Activated CD8-positive, alpha-beta memory T cell treated with anti-CD3 and anti-CD28 coated beads for 36 hours (primary cell): Measurements from ENCODE around the gene RBM47. TPM values are rescaled to one million over a fixed set of nuclear protein-coding genes. Genes with fewer than 3 reads are reported as not detected.
"Not testable (repeated sequence)": the region's sequence is repeated elsewhere in the genome, so short reads cannot be mapped to it uniquely, and the experiment has no call there.

Experiments
- CTCF ChIA-PET: fragments of 350-600 bp; sonication (Branson Sonifier 250); formaldehyde crosslinking; loops from one replicate; lab custom pipeline; 2021; ENCODE audit warnings: antibody characterized with exemption; lab: Charles Lee
- POLR2A ChIA-PET: fragments of 350-600 bp; sonication (Branson Sonifier 250); formaldehyde crosslinking; loops from one replicate; lab custom pipeline; 2021; ENCODE audit warnings: antibody characterized with exemption; lab: Charles Lee
- total RNA-seq, 2 experiments: library from RNA; stranded (reverse); gene quantifications; one replicate each; pipeline ENCODE4 v1.2.3, GENCODE V29; 2021

Gene RBM47
- total RNA-seq, 2 experiments from 2014 or later: 0.67 to 0.76 TPM

GRCh38 chr4:40480291-40480690 lies 149.4 kb downstream of the RBM47 start:
- ChIA-PET CTCF (interaction anchor here (0.7 kb wide), 1 partner anchor 164 kb away, joined by 3 read pairs; no protein-coding TSS in a partner anchor), POLR2A (interaction anchor here (0.5 kb wide), 1 partner anchor 249 kb away, joined by 5 read pairs; no protein-coding TSS in a partner anchor)

DNA sequence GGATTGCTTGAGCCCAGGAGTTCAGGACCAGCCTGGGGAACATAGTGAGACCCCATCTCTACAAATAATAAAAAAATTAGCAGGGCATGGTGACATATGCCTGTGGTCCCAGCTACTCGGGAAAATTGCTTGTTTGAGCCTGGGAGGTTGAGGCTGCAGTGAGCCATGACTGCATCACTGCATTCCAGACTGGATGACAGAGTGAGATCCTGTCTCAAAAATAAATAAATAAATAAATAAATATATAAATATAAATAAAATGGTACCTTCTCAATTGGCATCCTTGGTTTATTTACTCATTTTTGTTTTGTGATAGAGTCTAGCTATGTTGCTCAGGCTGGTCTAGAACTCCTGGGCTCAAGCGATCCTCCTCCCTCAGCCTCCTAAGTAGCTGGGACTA lies 150.3 kb downstream of the RBM47 start:
- ChIA-PET POLR2A (no interaction called here), CTCF (no interaction called here)

- CTCF ChIA-PET: no interaction called here
- POLR2A ChIA-PET: no interaction called here
Observed at GRCh38 chr4:40475609-40476008, 154.1 kb downstream of the RBM47 start.

DNA sequence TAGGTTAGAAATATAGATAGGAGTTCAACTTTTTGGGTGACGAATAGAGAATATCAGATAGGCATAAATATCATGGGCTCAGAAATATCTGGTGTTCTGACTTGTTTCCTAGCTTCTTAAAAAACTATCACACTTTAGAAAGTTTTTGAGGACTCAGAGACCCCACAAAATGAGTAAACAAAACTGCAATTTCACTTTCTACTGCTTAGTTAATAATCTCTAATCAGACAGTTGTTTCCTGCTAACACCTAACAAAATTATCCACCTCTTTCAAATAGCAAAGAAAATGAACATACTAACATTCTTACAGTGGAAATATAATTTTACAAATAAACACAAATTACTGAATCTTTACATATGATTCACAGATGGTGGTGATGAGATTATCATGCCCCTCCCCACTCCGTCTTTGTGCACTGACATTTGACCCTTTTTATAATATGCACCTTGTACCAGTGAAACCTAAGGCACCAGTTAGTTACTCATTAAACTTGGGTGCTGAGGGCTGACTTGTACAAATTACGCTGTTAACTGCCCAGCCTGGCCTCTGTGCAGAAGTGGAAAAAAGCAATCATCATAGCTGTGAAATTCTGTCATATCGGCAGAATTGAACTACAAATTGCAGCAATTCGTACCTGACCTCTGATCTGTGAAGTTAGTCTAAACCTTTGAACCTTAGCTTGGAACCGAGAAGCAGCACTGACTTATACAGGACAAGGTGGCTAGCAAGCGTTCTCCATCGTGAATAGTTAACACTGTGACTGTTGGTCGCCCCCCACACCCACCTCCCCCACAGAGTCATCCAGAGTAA lies 155.9 kb downstream of the RBM47 start:
- POLR2A ChIA-PET: no interaction called here
- CTCF ChIA-PET: no interaction called here

- POLR2A ChIA-PET: no interaction called here
Observed at GRCh38 chr4:40471923-40472322, 157.7 kb downstream of the RBM47 start.

DNA sequence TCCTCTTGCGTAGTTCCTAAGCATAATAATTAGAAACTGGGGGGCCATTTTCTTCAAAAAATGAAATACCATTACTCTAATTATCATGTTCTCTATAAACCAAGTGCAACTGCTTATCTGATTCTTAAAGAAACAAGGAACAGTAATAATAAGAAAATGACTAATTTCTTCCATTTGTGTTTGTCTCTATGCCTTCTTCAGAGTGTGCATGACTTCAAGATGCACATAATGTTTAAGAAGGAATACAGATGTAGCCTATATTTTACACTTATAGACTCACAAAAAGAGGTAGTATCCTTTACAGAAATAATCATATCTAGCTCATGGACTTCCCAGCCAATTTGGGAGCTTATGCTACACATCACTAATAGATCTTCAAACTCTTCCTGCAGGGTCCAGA lies 162.9 kb downstream of the RBM47 start:
- CTCF ChIA-PET: no interaction called here
- POLR2A ChIA-PET: no interaction called here

More at GRCh38 chr4:40471923-40472322, 157.7 kb downstream of the RBM47 start:
- CTCF ChIA-PET: no interaction called here

DNA sequence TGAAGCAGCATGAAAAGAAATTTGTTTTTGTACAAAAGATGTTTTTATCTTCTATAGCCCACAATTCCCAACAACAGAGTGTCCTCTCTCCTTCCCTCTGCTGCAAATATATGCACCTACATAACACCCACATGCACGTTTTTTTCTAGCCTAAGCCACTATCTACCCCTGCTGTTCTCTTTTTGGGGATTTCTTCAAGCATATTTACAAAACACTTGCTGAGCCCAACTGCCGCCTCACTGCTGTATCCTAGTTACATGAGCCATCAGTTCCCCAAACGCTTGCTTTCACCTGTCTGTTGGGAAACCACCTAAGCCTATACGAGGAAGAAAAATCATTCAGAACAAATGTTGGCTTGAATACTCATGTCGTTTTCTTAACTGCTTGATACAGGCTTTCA lies 167.3 kb downstream of the RBM47 start:
- POLR2A ChIA-PET: no interaction called here
- CTCF ChIA-PET: no interaction called here

DNA sequence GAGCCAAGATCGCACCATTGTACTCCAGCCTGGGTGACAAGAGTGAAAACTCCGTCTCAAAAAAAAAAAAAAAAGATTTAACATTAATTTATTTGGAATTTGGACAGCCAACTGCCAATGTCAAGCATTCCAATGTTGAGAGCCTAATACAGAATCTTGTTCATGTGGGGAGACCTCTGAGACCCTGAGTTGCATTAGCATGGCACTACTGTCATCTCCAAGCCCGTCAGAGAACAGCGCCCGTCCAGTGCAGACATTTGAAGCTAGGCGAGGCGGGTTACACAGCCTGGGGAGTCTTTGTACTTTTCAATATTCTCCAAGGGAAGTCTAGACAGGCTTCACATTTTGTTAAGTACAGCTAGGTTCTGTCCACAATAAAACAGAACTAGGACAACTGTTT lies 167.8 kb downstream of the RBM47 start:
- POLR2A ChIA-PET: no interaction called here
- CTCF ChIA-PET: no interaction called here

DNA sequence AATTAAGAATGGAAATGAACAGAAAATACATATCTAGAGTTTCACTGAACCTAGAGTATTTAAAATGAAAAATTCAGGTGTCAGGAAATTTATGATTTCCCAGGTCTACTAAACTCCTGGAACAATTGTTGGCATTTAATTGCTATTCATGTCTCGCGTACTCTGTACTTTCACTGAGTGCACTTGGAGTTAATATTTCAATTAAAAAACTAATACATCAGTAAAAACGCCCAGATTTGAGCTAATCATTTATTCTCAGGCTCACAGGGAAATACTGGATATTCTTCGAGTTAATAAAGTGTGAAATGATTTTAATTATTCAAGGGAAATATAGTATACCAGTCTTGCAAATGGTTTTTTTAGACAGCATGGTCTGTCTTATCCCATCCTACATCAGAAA lies 168.6 kb downstream of the RBM47 start:
- POLR2A ChIA-PET: no interaction called here
- CTCF ChIA-PET: no interaction called here

- POLR2A ChIA-PET: no interaction called here
- CTCF ChIA-PET: no interaction called here
Observed at GRCh38 chr4:40458683-40459082, 171.0 kb downstream of the RBM47 start.

DNA sequence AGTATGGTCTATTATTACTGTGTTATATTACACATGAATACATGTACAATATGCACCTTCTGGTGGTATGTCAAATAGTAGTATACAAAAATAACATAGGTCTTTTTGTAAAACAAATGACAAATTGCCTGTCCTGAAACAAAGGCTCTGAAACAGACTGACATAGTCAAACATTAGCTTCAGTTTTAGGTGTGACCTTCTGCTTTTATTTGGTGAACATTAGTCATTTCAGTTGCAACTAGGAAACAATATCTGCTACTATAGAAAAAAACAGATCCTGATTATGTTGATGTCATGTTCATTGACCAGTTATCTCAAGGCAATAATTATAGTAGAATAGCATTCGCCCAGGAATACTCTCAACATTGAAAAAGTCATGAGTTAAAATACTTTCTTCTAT lies 171.6 kb downstream of the RBM47 start:
- ChIA-PET POLR2A (no interaction called here), CTCF (no interaction called here)

DNA sequence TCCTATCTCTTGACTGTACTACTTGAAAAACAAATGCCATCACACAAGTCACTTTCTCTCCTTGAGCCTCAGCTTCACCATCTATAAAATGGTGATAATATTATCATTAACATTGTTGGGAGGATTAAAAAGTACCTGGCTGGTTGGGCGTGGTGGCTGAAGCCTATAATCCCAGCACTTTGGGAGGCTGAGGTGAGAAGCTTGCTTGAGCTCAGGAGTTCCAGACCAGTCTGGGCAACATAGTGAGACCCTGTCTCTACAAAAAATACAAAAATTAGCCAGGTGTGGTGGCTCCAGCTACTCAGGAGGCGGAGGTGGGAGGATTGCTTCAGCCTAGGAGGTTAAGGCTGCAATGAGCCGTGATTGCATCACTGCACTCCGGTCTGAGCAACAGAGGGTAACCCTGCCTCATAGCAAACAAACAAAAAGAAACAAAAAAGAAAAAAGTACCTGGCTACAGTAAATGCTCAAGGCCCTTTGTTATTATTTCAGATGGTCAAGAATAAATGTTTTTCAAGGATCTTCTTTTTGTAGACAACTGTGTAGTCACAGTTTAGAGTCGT lies 174.2 kb downstream of the RBM47 start:
- ChIA-PET POLR2A (no interaction called here), CTCF (no interaction called here)

GRCh38 chr4:40454816-40455215 lies 174.8 kb downstream of the RBM47 start:
- POLR2A ChIA-PET: no interaction called here
- CTCF ChIA-PET: interaction anchor here (0.6 kb wide), 1 partner anchor 20 kb away, joined by 5 read pairs; no protein-coding TSS in a partner anchor

GRCh38 chr4:40453912-40454311 lies 175.8 kb downstream of the RBM47 start:
- POLR2A ChIA-PET: no interaction called here
- CTCF ChIA-PET: interaction anchor here (1.0 kb wide), 1 partner anchor 60 kb away, joined by 3 read pairs; no protein-coding TSS in a partner anchor

- POLR2A ChIA-PET: no interaction called here
- CTCF ChIA-PET: no interaction called here
Observed at GRCh38 chr4:40448875-40449274, 180.8 kb downstream of the RBM47 start.

- POLR2A ChIA-PET: no interaction called here
- CTCF ChIA-PET: no interaction called here
Observed at GRCh38 chr4:40446839-40447238, 182.8 kb downstream of the RBM47 start.

DNA sequence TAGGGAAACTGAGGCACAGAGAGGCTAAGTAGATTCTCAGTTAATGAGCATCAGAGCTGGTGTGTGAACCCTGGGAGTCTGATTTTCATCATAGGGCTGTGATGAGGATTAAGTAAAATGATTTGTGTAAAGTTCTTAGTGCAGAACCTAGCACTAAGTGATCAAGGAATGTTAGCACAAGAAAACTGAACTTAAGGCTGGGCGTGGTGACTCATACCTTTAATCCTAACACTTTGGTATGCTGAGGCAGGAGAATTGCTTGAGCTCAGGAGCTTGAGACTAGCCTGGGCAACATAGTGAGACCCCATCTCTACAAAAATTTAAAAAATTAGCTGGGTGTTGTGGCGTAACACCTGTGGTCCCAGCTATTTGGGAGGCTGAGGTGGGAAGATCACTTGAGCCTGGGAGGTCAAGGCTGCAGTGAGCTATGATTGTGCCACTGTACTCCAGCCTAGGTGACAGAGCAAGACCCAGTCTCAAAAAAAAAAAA lies 183.4 kb downstream of the RBM47 start:
- CTCF ChIA-PET, POLR2A ChIA-PET: not testable (repeated sequence)

DNA sequence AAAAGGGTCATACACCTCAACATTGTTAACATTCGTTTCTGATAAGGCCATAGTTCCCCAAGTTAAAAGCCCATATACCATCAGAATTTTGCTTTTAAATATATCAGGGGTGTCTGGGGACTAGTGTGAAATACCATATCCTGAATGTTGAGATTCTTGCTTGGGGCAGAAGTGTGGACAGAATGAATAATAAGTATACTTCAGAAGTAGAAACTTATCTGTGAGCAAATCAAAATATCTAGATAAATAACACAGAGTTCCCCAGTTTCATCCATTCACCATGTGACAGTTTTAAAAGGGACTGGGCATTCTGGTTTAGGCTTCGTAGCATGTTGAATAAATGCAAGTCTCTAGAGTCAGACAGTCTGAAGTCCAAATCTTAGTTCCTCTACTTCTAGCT lies 184.0 kb downstream of the RBM47 start:
- CTCF ChIA-PET: no interaction called here

GRCh38 chr4:40441430-40441829 lies 188.2 kb downstream of the RBM47 start:
- POLR2A ChIA-PET: no interaction called here
- CTCF ChIA-PET: no interaction called here

More for the DNA sequence above, 184.0 kb downstream of the RBM47 start:
- POLR2A ChIA-PET: no interaction called here

DNA sequence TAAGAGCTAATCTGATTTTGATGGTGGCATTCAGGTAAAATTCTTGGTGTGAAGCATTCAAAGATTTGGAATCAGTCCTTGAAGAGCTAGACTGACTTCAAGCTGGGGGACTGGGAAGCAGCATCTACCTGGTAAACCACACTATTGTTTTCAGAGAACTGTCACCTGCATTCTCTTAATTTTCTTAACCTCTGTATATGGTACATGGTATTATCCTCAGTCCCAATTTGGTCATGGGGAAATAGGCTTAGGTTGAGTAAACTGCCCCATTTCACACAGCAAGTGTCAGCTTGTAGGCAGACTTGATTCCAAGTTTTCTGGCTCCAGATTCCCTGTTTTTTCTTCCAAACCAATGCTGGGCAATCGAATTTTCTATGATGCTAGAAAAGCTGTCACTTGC lies 190.1 kb downstream of the RBM47 start:
- ChIA-PET POLR2A (no interaction called here), CTCF (no interaction called here)
